ENCODE measurements around the gene NCLN.
"Not testable (repeated sequence)": the region's sequence is repeated elsewhere in the genome, so short reads cannot be mapped to it uniquely, and the experiment has no call there.

Gene NCLN

GRCh38 chr19:3225169-3225485 lies 39.4 kb downstream of the NCLN start:
- DNase-seq (ENCODE audit: low spot score): no peak

- DNase-seq (ENCODE audit: low spot score): no peak
Observed at GRCh38 chr19:3225677-3226093, 40.0 kb downstream of the NCLN start.

GRCh38 chr19:3227054-3227626 lies 41.4 kb downstream of the NCLN start:
- DNase-seq (ENCODE audit: low spot score): no peak

- DNase-seq (ENCODE audit: low spot score): no peak
Observed at GRCh38 chr19:3229346-3229743, 43.6 kb downstream of the NCLN start.

GRCh38 chr19:3229888-3230496 lies 44.3 kb downstream of the NCLN start:
- no peak for DNase-seq (ENCODE audit: low spot score)

- no peak for DNase-seq (ENCODE audit: low spot score)
Observed at GRCh38 chr19:3231288-3231687, 45.6 kb downstream of the NCLN start.

- no peak for DNase-seq (ENCODE audit: low spot score)
Observed at GRCh38 chr19:3233116-3233515, 47.4 kb downstream of the NCLN start.

- no peak for DNase-seq (ENCODE audit: low spot score)
Observed at GRCh38 chr19:3233831-3234230, 48.1 kb downstream of the NCLN start.

GRCh38 chr19:3234800-3235199 lies 49.1 kb downstream of the NCLN start:
- no peak for DNase-seq (ENCODE audit: low spot score)

- DNase-seq (ENCODE audit: low spot score): not testable (repeated sequence)
Observed at GRCh38 chr19:3235604-3236003, 49.9 kb downstream of the NCLN start.

GRCh38 chr19:3236272-3236671 lies 50.5 kb downstream of the NCLN start:
- DNase-seq (ENCODE audit: low spot score): no peak

- no peak for DNase-seq (ENCODE audit: low spot score)
Observed at GRCh38 chr19:3238066-3238561, 52.4 kb downstream of the NCLN start.

GRCh38 chr19:3239367-3239766 lies 53.6 kb downstream of the NCLN start:
- DNase-seq (ENCODE audit: low spot score): no peak

GRCh38 chr19:3243819-3244700 lies 58.3 kb downstream of the NCLN start:
- DNase-seq (ENCODE audit: low spot score): peak; percentile 30

GRCh38 chr19:3245050-3245449 lies 59.3 kb downstream of the NCLN start:
- no peak for DNase-seq (ENCODE audit: low spot score)

GRCh38 chr19:3248728-3249326 lies 63.1 kb downstream of the NCLN start:
- no peak for DNase-seq (ENCODE audit: low spot score)

GRCh38 chr19:3249408-3249807 lies 63.7 kb downstream of the NCLN start:
- DNase-seq (ENCODE audit: low spot score): no peak

GRCh38 chr19:3250675-3251074 lies 64.9 kb downstream of the NCLN start:
- DNase-seq (ENCODE audit: low spot score): peak; percentile 29

- DNase-seq (ENCODE audit: low spot score): no peak
Observed at GRCh38 chr19:3251229-3251628, 65.5 kb downstream of the NCLN start.

GRCh38 chr19:3252650-3253049 lies 66.9 kb downstream of the NCLN start:
- DNase-seq (ENCODE audit: low spot score): no peak

GRCh38 chr19:3253270-3253669 lies 67.5 kb downstream of the NCLN start:
- DNase-seq (ENCODE audit: low spot score): no peak

GRCh38 chr19:3254520-3254919 lies 68.8 kb downstream of the NCLN start:
- DNase-seq (ENCODE audit: low spot score): no peak

- DNase-seq (ENCODE audit: low spot score): no peak
Observed at GRCh38 chr19:3257071-3257470, 71.3 kb downstream of the NCLN start.
